Adipose tissue (tissue), 3 donors: Measurements from ENCODE around the gene CUL1. TPM values are rescaled to one million over a fixed set of nuclear protein-coding genes. Genes with fewer than 3 reads are reported as not detected.

ENCODE experiments used
- H3K27ac ChIP-seq: one replicate; pipeline ENCODE4 v1.5.1; 2013; ENCODE audit warnings: low read depth, low read length
- WGBS, 3 donors: extraction: QIAGEN DNeasy Blood & Tissue Kit; methylation state at CpG; one replicate each; pipeline ENCODE4 v1.1.7; 2013; 5-methylcytosine and 5-hydroxymethylcytosine counted together
- polyA plus RNA-seq, 3 donors: library from polyadenylated mRNA; stranded (reverse); fragments of 200-250 nt; gene quantifications; one replicate each; pipeline ENCODE4 v1.2.3, GENCODE V29; 2013
- donor health status: healthy with polysubstance abuse.
- donor health status: Bipolar disorder and iron deficiency.
- donor health status: healthy.

Gene CUL1
- polyA plus RNA-seq, 3 donors = 14.1 to 37.3 (median 30.4) TPM

DNA sequence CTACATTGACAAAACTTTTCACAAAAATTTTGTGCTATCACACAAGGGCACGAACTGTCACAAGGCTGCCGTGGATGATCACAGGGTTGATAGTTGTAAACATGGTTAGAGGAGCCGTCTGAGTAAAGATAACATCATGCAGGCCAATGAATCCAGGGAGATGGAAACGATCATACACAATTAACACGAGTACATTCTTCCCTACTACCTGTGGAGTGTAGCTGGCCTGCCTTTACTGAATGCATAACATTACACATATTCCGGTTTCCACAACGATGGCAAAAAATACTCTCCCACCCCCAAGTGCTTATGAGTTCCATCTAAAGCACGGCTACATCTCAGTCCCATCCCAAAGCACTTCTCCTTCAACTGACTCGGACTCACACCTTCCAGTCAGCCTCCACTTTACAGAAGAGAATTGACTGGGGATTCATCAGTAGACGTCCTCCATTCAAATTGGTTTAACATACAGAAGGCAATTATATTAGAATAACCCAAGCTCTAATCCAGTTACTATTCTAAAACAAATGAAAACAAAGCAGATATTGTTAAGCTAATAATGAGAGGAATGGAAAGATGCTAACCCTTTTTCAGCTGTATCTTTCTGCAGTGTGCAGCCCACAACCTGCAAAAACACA is 116.3 kb downstream of the CUL1 start:
- WGBS, 3 donors = 83 to 90% (median 86%) methylated on average over 10 of the region's 10 CpGs
- H3K27ac ChIP-seq = no peak overlapping the region

DNA sequence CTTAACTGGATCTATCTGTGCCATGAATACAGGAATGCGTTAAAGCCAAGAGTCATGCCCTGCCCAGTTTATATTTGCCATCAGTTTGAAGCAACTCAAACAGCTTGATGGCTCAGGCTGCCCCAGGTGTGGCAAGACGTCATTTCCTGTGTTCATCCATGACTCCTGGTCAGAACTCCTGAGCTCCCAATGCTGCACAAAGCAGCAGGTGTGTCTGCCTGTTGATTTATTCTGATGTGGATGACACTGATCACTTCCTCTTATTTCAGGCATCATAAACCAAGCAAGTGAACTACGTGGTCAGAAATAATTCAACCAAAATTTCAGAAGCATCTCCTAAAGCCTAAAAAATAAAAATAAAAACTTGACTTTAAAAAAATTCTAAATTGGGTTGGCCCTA is 116.9 kb downstream of the CUL1 start:
- H3K27ac ChIP-seq = no peak overlapping the region
- 78 to 89% (median 80%) methylated on average over 3 of the region's 3 CpGs for WGBS, 3 donors

DNA sequence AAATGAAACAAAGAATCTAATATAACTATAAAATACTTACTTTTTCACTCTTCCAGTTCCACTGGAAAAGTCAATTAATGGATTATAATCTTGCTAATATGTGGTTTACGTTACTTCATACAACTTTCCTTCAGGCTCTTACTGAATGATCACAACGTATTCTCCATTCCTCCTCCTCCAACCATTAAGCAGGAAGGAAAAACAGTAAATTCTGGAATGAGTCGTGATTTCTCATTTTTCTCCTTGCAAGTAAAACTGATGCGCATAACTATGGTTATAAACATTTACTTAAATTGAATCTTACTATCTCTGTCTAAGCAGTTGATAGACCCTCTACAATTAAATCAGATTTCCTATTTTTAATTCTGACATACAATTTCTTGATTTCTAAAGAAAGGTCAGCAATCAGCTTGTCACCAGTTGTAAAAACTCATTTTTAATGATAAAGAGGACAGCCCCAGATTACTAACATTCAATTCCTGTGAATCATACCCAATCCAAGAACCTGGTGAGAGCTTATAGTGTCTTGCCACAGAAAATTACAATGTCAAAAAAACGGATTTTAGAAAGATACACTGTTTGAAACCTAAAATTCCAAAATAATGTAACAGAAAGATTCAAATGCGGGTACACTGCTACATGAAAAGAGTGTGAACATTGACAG is 121.1 kb downstream of the CUL1 start:
- 80 to 85% (median 84%) methylated on average over 6 of the region's 6 CpGs for WGBS, 3 donors
- H3K27ac ChIP-seq = no peak overlapping the region

DNA sequence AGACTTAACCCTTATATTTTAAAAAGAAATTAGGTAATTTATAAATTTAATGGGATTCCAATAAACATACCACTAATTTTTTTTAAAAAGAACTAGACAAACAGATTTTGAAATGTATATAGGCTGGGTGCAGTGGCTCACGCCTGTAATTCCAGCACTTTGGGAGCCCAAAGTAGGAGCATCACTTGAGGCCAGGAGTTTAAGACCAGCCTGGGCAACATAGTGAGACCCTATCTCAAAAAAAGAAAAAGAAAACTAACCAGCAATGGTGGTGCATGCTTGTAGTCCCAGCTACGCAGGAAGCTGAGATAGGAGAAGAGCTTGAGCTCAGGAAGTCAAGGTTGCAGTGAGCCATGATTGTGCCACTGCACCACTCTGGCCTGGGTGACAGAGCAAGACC is 122.7 kb downstream of the CUL1 start:
- 81 to 90% (median 85%) methylated on average over 2 of the region's 2 CpGs for WGBS, 3 donors
- H3K27ac ChIP-seq = no peak overlapping the region

DNA sequence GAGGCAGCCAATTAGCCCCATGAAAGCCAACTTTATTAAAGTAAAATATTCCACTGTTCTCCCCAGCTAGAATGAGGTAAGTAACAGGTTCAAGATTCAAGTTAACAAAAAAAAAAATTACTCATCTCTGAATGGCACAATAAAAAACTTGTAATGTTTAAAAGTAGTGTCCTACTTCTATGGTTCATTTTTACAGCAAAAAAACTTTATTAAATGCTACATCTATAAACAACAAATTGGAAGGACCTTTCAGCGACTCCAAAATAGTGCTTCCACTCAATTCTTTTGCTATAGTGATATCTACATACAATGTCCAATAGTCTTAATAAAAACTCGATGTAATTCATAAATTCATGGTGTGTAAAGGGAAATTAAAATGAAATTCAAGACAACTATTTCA is 126.2 kb downstream of the CUL1 start:
- no peak overlapping the region for H3K27ac ChIP-seq
- WGBS, 3 donors = 96 to 99% (median 97%) methylated on average over 2 of the region's 2 CpGs

DNA sequence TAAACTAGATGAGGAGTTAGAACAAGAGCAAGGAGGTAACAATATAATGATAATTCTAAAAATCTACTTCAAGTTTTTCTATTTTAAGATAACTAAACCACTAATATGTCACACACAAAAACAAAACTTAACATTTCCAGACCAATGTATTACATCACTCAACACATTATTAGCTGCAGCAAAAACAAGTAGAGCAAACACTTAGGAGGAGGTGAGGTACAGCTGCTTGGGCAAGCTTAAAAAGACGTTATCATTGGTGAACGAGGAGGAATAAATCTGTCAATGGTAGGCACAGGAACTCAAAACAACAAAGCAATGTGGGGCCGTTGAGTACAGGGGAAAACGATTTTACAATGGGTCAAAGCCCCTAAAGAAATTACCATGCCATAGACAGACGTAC is 126.6 kb downstream of the CUL1 start:
- H3K27ac ChIP-seq = no peak overlapping the region
- WGBS, 3 donors = 77 to 85% (median 84%) methylated on average over 5 of the region's 5 CpGs

DNA sequence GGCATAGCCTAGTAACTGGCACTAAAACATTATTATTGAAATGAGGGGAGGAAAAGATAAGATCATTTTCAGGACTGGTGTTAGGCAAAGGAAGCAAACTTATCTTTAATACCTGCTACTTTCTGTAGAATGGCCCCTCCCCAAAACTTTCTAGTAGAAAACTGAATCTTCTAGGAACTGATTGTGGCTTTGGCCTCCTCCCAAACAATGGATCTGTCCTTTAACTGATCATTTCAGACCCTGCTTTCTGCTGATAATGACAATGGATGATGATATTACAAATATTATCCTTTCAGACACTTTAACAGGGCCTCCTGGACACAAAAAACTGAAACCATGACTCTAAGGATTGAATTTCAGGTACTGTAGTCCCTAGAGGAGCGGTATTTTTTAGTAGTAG is 130.3 kb downstream of the CUL1 start:
- H3K27ac ChIP-seq = no peak overlapping the region
- 62 to 100% (median 96%) methylated on average over 1 of the region's 1 CpG for WGBS, 3 donors

DNA sequence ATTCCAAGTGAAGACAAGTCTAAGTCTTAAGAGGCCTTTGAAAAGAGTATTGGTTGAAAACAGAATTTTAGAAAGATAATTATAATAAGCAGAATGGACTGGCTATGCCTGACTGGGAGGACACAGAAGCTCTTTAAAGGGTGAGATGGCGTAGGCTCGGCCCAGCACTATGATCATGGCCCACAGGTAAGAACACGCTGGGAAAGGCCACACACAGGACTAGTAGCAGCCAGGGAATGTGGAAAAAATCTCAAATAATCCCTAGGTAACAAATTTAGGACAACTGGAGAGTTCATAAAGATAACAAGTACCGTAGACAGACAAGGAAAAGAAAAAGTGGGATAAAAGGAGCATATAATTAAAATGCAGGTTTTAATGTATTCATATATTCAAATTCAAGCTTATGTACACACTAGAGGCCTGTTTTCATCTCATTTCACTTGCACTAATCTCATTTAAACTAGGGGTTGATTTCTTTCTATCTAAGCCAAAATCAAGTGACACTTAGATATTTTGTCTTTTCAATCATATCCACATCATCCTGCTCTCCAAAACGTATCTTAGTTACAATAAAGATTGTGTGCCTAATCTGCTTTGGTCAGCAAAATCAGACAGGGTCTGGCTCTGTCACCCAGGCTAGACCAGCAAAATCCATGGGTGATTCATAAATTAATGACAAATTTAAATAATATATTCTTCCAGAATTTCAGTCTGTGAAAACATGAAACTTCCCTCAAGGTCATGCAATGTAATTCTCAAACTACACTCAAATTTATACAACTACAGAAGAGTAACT is 132.4 kb downstream of the CUL1 start:
- WGBS, 3 donors = 93 to 97% (median 94%) methylated on average over 5 of the region's 5 CpGs
- H3K27ac ChIP-seq = no peak overlapping the region

DNA sequence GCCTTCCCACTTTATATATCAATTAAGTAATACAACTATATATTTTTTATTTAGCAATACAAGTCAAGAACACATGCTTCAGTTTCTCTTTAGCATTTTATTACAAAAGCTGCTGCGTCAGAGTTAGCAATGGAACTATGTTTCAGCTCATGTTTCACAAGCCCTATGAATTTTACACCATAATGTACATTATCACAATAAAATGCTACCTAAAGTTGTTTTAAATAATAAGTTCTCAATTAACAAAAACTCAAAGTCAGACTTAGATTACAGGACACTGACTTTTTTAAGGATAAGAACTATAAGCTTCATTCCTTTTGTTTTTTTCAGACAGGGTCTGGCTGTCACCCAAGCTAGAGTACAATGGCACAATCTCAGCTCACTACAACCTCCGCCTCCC is 133.1 kb downstream of the CUL1 start:
- 81 to 95% (median 91%) methylated on average over 2 of the region's 2 CpGs for WGBS, 3 donors
- no peak overlapping the region for H3K27ac ChIP-seq

DNA sequence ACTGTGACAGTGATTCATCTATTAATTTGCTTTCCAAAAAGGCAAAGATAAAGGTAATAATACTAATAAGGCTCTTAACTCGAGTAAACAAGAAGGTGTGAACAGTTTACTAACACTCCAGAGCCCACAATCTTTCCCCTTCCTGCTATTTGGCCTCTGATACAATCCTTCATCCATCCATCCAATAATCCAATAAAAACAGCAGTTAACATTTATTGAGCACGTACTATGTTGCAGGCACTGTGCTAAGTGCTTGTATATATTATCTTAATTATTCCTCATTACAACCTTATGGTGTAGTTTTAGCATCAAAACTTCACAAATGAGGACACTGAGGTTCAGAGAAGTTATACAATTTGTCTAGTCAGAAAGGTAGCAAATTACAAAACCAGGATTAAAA is 135.9 kb downstream of the CUL1 start:
- 96 to 98% (median 96%) methylated on average over 2 of the region's 2 CpGs for WGBS, 3 donors
- H3K27ac ChIP-seq = no peak overlapping the region

DNA sequence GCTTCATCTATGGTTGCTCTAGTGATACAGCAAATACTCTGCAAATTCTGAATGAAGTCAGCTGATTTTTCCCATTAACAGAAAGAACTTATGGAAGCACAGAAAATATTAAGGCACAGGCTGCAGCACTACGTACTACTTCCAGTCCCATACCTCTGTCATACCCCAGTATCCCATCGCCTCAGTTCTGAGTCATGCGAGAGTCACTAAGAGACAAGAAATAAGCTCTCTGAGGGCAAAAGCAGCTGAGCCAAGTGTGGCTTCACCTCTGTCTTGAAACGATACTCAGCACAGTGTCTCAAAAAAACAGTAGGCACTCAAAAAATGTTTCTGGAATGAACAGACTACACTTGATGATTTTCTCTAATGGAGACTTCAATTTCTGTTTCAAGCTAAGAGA is 137.2 kb downstream of the CUL1 start:
- no peak overlapping the region for H3K27ac ChIP-seq
- 95 to 97% (median 96%) methylated on average over 4 of the region's 4 CpGs for whole genome bisulfite sequencing, 3 donors

DNA sequence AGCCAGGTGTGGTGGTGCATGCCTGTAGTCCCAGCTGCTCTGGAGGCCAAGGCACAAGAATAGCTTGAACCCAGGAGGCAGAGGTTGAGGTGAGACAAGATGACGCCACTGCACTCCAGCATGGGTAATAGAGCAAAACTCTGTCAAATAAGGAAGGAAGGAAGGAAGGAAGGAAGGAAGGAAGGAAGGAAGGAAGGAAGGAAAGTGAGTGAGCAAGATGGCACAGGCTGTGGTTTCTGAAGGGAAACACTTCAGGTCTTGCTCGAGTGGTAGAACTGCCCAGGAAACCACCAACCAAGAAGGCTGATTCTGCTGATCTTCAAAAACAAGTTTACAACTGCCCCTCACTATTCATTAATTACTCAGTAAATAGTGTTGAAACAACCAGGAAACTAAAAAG is 140.2 kb downstream of the CUL1 start:
- 52 to 79% (median 71%) methylated on average over 2 of the region's 2 CpGs for WGBS, 3 donors

DNA sequence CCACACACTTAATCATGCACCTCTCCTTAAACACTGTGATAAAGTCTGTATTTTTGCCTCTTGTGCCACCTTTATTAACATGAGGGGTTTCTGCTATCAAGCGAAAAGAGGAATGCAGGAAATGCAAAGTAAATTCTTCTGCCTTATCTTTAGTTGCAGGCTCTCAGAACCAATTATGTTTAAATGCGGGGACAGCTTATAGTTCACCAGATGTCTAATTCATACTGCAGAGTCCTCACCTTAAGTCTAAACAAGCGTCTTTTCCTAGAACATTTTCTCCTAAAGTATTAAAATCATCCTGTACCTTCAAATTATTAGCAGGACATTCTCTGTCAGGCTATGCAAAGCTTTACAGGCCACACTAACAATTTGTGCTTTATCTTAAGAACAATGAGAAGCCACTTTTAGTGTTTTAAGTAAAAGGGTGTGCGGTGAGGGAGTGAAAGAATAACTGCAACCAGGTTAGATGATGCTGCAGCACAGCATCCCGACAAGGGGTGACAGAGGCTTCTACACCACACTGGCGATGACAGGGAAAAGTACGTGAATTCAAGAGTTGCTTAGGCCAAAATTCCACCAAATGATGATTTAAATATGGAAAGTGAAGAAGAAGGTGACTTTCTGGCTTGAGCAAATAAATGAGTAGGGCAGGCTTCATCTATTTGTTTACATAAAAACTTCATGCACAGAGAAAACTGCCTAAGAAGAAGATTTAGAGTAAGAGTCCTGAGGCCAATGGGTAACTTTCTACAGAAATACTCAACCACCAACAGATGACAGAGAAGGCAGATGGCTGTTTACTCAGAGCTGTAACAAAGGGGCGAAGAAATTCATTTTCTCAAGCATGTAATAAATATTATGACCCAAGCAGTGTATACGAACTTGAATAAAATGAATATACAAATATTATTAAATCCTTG is 149.4 kb downstream of the CUL1 start:
- no peak overlapping the region for H3K27ac ChIP-seq
- WGBS, 3 donors = 82 to 86% (median 86%) methylated on average over 9 of the region's 9 CpGs

More for the DNA sequence above, 140.2 kb downstream of the CUL1 start:
- H3K27ac ChIP-seq = no peak overlapping the region

DNA sequence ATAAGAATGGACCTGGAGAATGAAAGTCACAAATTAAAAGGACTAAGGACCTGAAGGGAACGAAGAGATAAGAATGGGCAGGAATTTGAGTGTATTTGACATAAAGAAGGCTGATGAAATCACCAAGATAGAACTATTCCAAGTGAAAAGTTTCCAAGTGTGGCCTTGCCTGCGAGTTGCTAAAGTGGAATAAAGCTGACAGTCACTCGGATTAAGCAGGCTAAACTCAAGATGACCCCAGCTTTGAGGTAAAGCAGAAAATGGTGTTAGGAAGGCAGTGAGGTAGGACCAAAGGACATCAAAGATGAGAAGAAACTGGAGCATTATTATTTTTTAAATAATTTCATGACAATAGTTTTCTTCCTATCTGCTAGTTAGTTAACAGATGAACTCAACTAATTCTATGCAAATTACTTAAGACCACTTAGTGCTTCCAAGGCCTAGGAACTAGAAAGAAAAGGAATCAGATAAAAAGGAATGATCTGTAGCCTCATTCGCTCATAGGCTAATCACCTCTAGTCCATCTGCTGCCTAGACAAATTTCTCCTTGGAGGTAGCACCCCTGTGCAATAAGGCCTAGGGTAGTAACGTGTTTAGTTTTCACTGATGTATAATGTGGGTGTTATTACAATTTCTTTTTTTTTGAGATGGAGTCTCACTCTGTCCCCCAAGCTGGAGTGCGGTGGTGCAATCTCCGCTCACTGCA is 150.8 kb downstream of the CUL1 start:
- no peak overlapping the region for H3K27ac ChIP-seq
- WGBS, 3 donors = 71 to 87% (median 80%) methylated on average over 7 of the region's 7 CpGs

DNA sequence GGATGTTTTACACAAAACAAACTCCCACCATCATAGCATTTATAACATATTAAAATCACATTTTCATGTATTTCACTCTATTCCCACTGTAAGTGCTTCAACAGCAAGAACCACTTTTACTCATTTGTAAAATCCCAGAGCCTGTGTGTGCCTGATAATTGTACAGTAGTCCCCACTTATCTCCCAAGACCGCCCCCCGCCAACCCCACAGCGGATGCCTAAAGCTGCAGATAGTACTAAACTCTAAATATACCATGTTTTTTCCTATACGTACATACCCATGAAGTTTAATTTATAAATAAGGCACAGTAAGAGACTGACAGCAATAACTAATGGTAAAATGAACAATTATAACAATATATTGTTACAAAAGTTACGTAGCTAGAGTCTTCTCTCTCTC is 151.9 kb downstream of the CUL1 start:
- no peak overlapping the region for H3K27ac ChIP-seq
- WGBS, 3 donors = 96 to 97% (median 97%) methylated on average over 5 of the region's 5 CpGs
